Esophagus squamous epithelium (tissue), 5 donors: Measurements from ENCODE around the gene NSUN3. TPM values are rescaled to one million over a fixed set of nuclear protein-coding genes. Genes with fewer than 3 reads are reported as not detected.

Source experiments
- DNase-seq: peaks from one replicate; lab custom pipeline; 2025; lab: John Stamatoyannopoulos, UW
- H3K27ac ChIP-seq, 4 donors: fragments of 200-600 bp; sonication (generic); one replicate each; pipeline ENCODE4 v1.5.1; 2016 to 2019; ENCODE audit warnings: mild to moderate bottlenecking in 1 of 4
- H3K27me3 ChIP-seq, 4 donors: fragments of 200-600 bp; sonication (generic); 1 replicate in 3 of 4; 2 replicates in 1 of 4; pipeline versions ENCODE4 v1.5.1 to v1.6.0; 2017 to 2021; ENCODE audit warnings: antibody characterized with exemption in 1 of 4
- H3K36me3 ChIP-seq, 3 donors: fragments of 200-600 bp; sonication (generic); one replicate each; pipeline ENCODE4 v1.5.1; 2016 to 2019
- H3K4me1 ChIP-seq, 3 donors: fragments of 200-600 bp; sonication (generic); one replicate each; pipeline ENCODE4 v1.5.1; 2017 to 2019
- H3K4me3 ChIP-seq, 4 donors: fragments of 200-600 bp; sonication (generic); 1 replicate in 3 of 4; 2 replicates in 1 of 4; pipeline ENCODE4 v1.5.1; 2016 to 2019; ENCODE audit warnings: mild to moderate bottlenecking in 2 of 4, moderate library complexity in 1 of 4
- H3K9me3 ChIP-seq, 3 donors: fragments of 200-600 bp; sonication (generic); one replicate each; pipeline ENCODE4 v1.5.1; 2016 to 2019
- POLR2A ChIP-seq, 4 donors: fragments of 450-650 bp; IDR thresholded peaks; one replicate each; pipeline ENCODE4 v1.6.1; 2017; ENCODE audit warnings: antibody characterized with exemption in 4 of 4, mild to moderate bottlenecking in 4 of 4, moderate library complexity in 3 of 4
- WGBS, 2 donors: methylation state at CpG; one replicate each; pipeline ENCODE4 v1.1.5; 2018; 5-methylcytosine and 5-hydroxymethylcytosine counted together
- intact Hi-C: fragments of 100-400 bp; cut with DNase I; formaldehyde crosslinking; loops from one replicate; pipeline ENCODE4 v1.15.0; 2022
- total RNA-seq, 4 donors: library from RNA; depleted of rRNA; stranded (reverse); fragments of >200 nt; gene quantifications; one replicate each; pipeline ENCODE4 v1.1.0, GENCODE V29; 2016
- TF ChIP-seq, protein P1 (sequence below), 6 experiments: fragments of 450-650 bp in 4 of 6; fragments of 200-600 bp in 2 of 6; sonication (generic) in 2 of 6; IDR thresholded peaks; one replicate each; pipeline ENCODE4 v1.5.1; 2016 to 2019; ENCODE audit warnings: antibody characterized with exemption in 6 of 6, mild to moderate bottlenecking in 4 of 6, moderate library complexity in 4 of 6
- donor health status: DM: yes; HTN: yes; CAD: no.

NSUN3 gene
- total RNA-seq, 4 donors from 2014 or later: 3.6 to 13.2 (median 6.7) TPM

DNA sequence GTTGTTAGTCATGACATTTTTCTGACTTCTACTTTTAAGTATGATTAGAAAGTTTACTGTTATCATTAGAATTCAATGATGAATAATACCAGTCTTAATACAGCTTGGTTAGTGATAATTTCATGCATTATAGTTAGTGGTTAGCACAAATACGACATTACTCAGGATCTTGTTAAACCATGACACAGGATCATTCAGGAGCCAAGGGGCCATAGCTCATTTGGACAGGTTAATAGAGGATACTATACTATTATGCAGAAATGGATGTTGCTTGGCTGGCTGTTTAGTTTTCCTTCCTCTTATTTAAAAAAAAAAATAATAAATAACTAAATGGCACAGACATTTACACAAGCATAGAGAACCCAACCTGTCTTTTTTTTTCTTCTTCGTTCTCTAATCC is 55.5 kb downstream of the NSUN3 start:
- Histone ChIP-seq H3K9me3 (no peaks in the 10 kb centered on the region), H3K27ac (no peak overlapping the region), H3K36me3 (no peaks in the 10 kb centered on the region), H3K4me1 (no peaks in the 10 kb centered on the region), H3K4me3 (no peak overlapping the region), H3K27me3 (no peaks in the 10 kb centered on the region)
- DNase-seq: no peak
- 51 to 63% methylated on average over 2 of the region's 2 CpGs for WGBS, 2 donors
- intact Hi-C loops: no loop called here
- TF ChIP-seq, protein P1, sequence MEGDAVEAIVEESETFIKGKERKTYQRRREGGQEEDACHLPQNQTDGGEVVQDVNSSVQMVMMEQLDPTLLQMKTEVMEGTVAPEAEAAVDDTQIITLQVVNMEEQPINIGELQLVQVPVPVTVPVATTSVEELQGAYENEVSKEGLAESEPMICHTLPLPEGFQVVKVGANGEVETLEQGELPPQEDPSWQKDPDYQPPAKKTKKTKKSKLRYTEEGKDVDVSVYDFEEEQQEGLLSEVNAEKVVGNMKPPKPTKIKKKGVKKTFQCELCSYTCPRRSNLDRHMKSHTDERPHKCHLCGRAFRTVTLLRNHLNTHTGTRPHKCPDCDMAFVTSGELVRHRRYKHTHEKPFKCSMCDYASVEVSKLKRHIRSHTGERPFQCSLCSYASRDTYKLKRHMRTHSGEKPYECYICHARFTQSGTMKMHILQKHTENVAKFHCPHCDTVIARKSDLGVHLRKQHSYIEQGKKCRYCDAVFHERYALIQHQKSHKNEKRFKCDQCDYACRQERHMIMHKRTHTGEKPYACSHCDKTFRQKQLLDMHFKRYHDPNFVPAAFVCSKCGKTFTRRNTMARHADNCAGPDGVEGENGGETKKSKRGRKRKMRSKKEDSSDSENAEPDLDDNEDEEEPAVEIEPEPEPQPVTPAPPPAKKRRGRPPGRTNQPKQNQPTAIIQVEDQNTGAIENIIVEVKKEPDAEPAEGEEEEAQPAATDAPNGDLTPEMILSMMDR (IDR thresholded peaks at IDR 0.05): no peak
- no peak for TF ChIP-seq POLR2A (IDR thresholded peaks at IDR 0.05)

DNA sequence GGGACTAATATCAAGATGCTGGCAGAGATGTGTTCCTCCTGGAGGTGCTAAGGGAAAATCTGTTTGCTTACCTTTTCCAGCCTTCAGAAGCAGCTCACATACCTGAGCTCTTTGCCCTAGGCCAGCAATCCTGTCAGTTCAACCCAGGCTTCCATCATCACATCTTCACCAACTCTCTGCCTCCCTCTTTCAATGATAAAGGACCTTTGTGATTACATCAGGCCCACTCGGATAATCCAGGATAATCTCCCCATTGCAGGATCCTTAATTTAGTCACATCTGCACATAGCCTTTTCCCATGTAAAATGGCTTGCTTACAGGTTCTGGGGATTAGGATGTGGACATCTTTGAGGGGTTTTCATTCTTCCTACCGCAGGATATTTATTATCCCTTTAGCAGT is 58.3 kb downstream of the NSUN3 start:
- Histone ChIP-seq H3K27me3 (no peaks in the 10 kb centered on the region), H3K36me3 (peaks cover 0 to 16% (median 0%) of the 10 kb centered on the region in 3 donors), H3K4me3 (no peak overlapping the region), H3K4me1 (no peaks in the 10 kb centered on the region), H3K9me3 (no peaks in the 10 kb centered on the region), H3K27ac (no peak overlapping the region)
- intact Hi-C loops: no loop called here
- DNase-seq: no peak
- TF ChIP-seq, protein P1 (IDR thresholded peaks at IDR 0.05): no peak
- no peak for TF ChIP-seq POLR2A (IDR thresholded peaks at IDR 0.05)
- WGBS, 2 donors: 88 to 96% methylated on average over 2 of the region's 2 CpGs

DNA sequence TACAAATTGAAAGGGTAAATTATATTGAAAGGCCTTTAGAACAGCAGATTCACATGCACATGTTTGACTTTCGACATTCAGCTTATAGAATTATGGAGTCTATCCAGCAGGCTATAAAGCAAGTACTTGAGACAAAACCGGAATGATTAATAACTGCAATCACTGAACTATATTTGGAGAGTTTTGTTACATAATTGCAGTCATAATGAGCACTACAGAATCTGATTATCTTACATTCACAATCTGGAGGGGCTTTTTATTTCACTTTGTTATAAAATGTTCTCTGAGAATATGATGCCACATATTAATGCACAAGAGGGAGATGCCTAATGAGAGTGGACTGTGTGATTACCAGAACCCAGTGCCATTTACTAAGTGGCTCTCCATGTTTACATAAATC is 64.3 kb downstream of the NSUN3 start:
- Histone ChIP-seq H3K4me1 (peaks cover 0 to 5% (median 0%) of the 10 kb centered on the region in 3 donors), H3K27me3 (no peaks in the 10 kb centered on the region), H3K4me3 (no peak overlapping the region), H3K27ac (no peak overlapping the region), H3K36me3 (peaks cover 0 to 46% (median 0%) of the 10 kb centered on the region in 3 donors), H3K9me3 (no peaks in the 10 kb centered on the region)
- DNase-seq: no peak
- no peak for TF ChIP-seq POLR2A (IDR thresholded peaks at IDR 0.05)
- TF ChIP-seq, protein P1 (IDR thresholded peaks at IDR 0.05): no peak
- WGBS, 2 donors: 41 to 68% methylated on average over 2 of the region's 2 CpGs
- intact Hi-C loops: no loop called here

DNA sequence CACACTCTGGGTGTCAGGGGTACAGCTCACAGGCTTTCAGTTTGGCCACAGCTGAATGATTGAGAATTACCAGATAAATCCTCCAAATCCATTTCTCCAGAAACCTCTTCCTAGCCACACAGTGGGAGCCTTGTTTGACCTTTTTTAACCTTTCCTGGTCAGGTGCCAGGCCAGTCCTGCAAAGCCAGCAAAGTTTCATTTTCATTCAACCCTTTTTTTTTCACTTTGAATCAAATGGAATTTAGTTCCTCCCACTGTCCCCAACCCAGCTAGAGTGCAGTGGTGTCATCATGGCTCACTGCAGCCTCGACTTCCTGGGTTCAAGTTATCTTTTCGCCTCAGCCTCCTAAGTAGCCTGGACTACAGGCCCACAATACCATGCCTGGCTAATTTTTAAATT is 67.8 kb downstream of the NSUN3 start:
- intact Hi-C loops: no loop called here
- no peaks in the 10 kb centered on the region for H3K27me3 ChIP-seq
- 75 to 89% methylated on average over 2 of the region's 2 CpGs for WGBS, 2 donors
- no peak for DNase-seq
- peaks cover 0 to 5% (median 0%) of the 10 kb centered on the region in 3 donors for H3K4me1 ChIP-seq
- H3K36me3 ChIP-seq: peaks cover 0 to 35% (median 0%) of the 10 kb centered on the region in 3 donors
- no peak overlapping the region for H3K27ac ChIP-seq
- no peak for TF ChIP-seq POLR2A (IDR thresholded peaks at IDR 0.05)
- TF ChIP-seq, protein P1 (IDR thresholded peaks at IDR 0.05): no peak
- no peaks in the 10 kb centered on the region for H3K9me3 ChIP-seq
- H3K4me3 ChIP-seq: no peak overlapping the region

DNA sequence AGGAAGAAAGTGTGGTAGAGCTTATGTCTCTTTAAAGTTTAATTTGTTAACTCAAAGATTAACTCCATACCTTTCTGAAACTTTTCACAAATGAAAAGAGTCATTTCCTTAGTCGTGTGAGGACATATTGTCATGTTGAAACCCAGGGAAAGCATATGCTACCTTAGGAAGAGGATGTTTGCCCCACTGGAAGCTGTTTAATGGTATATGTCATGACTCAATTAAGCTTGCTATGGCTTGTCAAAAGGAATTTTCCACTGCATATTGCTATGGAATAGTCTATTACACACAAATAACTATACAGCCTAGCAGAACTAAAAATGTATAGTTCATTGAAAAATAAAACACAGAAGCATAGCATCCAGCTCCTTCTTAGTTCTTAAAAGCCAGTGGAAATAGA is 69.9 kb downstream of the NSUN3 start:
- intact Hi-C loops: no loop called here
- WGBS, 2 donors: 11 to 15% methylated on average over 1 of the region's 1 CpG
- Histone ChIP-seq H3K27ac (no peak overlapping the region), H3K36me3 (peaks cover 0 to 16% (median 0%) of the 10 kb centered on the region in 3 donors), H3K9me3 (no peaks in the 10 kb centered on the region), H3K4me3 (no peak overlapping the region), H3K27me3 (no peaks in the 10 kb centered on the region), H3K4me1 (peaks cover 0 to 5% (median 0%) of the 10 kb centered on the region in 3 donors)
- no peak for DNase-seq
- TF ChIP-seq, protein P1 (IDR thresholded peaks at IDR 0.05): no peak
- no peak for TF ChIP-seq POLR2A (IDR thresholded peaks at IDR 0.05)
